Ascending aorta (tissue), 2 donors: ENCODE results near the gene FUT9. TPM values are rescaled to one million over a fixed set of nuclear protein-coding genes. Genes with fewer than 3 reads are reported as not detected.
"Not testable (repeated sequence)": the region's sequence is repeated elsewhere in the genome, so short reads cannot be mapped to it uniquely, and the experiment has no call there.

Experiments used
- DNase-seq, 2 donors: peaks; one replicate each; pipeline ENCODE4 v3.0.0-alpha.2; 2019; ENCODE audit warnings: low spot score in 2 of 2
- H3K27ac ChIP-seq, 2 donors: fragments of 200-600 bp; sonication (generic); one replicate each; pipeline ENCODE4 v1.5.1; 2016 to 2017; ENCODE audit warnings: mild to moderate bottlenecking in 1 of 2
- H3K27me3 ChIP-seq: fragments of 200-600 bp; sonication (generic); one replicate; pipeline ENCODE4 v1.5.1; 2017
- H3K36me3 ChIP-seq, 2 donors: fragments of 200-600 bp; sonication (generic); one replicate each; pipeline ENCODE4 v1.5.1; 2016
- H3K4me1 ChIP-seq, 2 donors: fragments of 200-600 bp; sonication (generic); one replicate each; pipeline ENCODE4 v1.5.1; 2016 to 2017; ENCODE audit warnings: mild to moderate bottlenecking in 1 of 2
- H3K4me3 ChIP-seq, 2 donors: fragments of 200-600 bp; sonication (generic); one replicate each; pipeline ENCODE4 v1.5.1; 2016 to 2017; ENCODE audit warnings: mild to moderate bottlenecking in 1 of 2
- H3K9me3 ChIP-seq, 2 donors: fragments of 200-600 bp; sonication (generic); one replicate each; pipeline ENCODE4 v1.5.1; 2016
- CTCF ChIP-seq, 3 experiments: fragments of 200-600 bp in 2 of 3; fragments of 450-650 bp in 1 of 3; sonication (generic) in 2 of 3; IDR thresholded peaks; one replicate each; pipeline ENCODE4 v1.5.1; 2016 to 2019; ENCODE audit warnings: antibody characterized with exemption in 3 of 3, mild to moderate bottlenecking in 1 of 3, moderate library complexity in 1 of 3
- intact Hi-C: fragments of 100-400 bp; cut with DNase I; formaldehyde crosslinking; loops from one replicate; pipeline ENCODE4 v1.15.1; 2023
- total RNA-seq: library from RNA; depleted of rRNA; stranded (reverse); fragments of >200 nt; gene quantifications from one replicate; pipeline ENCODE4 v1.1.0, GENCODE V29; 2016

Gene FUT9
- total RNA-seq, 1 donor from 2014 or later, result not detected

- Histone ChIP-seq H3K27ac (no peak overlapping the region), H3K36me3 (no peaks in the 10 kb centered on the region), H3K4me1 (no peaks in the 10 kb centered on the region), H3K27me3 (no peaks in the 10 kb centered on the region), H3K9me3 (no peaks in the 10 kb centered on the region), H3K4me3 (no peak overlapping the region)
- no peak for TF ChIP-seq CTCF (IDR thresholded peaks at IDR 0.05)
- intact Hi-C loops, result no loop called here
- DNase-seq, result no peak
These were observed 234.0 kb downstream of the FUT9 start for GRCh38 chr6:96249755-96250154.

- no peak for DNase-seq
- Histone ChIP-seq H3K4me1 (no peaks in the 10 kb centered on the region), H3K4me3 (no peak overlapping the region), H3K27me3 (no peaks in the 10 kb centered on the region), H3K9me3 (no peaks in the 10 kb centered on the region), H3K27ac (no peak overlapping the region), H3K36me3 (no peaks in the 10 kb centered on the region)
- intact Hi-C loops, result no loop called here
- TF ChIP-seq CTCF (IDR thresholded peaks at IDR 0.05), result no peak
These were observed 242.0 kb downstream of the FUT9 start for GRCh38 chr6:96257751-96258150.

- H3K9me3 ChIP-seq, H3K4me3 ChIP-seq, H3K27me3 ChIP-seq, H3K4me1 ChIP-seq, intact Hi-C loops, H3K36me3 ChIP-seq, H3K27ac ChIP-seq, DNase-seq: not testable (repeated sequence)
These were observed 245.1 kb downstream of the FUT9 start for GRCh38 chr6:96260787-96261430.
